NCI-H1092 (cell line): Measurements from ENCODE around the gene PRAMEF18.
"Not testable (repeated sequence)": the region's sequence is repeated elsewhere in the genome, so short reads cannot be mapped to it uniquely, and the experiment has no call there.

ENCODE experiments used
- DNase-seq: peaks from one replicate; lab custom pipeline; 2025; lab: John Stamatoyannopoulos, UW

PRAMEF18 gene

DNA sequence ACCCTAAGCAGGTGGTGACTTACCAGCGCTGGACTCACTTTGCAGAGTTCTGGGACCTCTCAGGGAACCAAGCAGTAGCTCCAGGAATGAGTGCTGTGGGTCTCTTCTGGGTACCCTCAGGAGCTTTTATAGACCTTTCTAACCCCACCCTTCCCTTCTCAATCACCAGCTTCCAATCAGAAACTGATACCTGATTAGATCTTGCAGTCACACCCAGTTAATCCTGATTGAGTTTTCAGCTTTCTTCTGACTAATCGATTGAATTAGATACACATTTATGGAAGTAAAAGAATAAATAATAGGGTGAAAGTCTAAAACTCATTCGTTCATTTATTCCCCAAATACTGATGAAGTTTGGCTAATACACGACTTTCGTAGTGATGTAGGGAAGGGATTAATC, 24.6 kb downstream of the PRAMEF18 start, which contains the start of gene PRAMEF13:
TSS of gene PRAMEF13 (minus strand) at position 101 of the 400 bp plus-strand sequence. CDS start 1,820 bp downstream, outside the sequence.
- not testable (repeated sequence) for DNase-seq
